Measurements from ENCODE around the gene TGFB2. TPM values are rescaled to one million over a fixed set of nuclear protein-coding genes. Genes with fewer than 3 reads are reported as not detected.

Gene TGFB2
- total RNA-seq, 1 donor = 13.4 TPM

GRCh38 chr1:218347336-218347722 is 2.2 kb downstream of the TGFB2 start:
- Histone ChIP-seq H3K4me3 (ENCODE audit: insufficient read depth, low read length) (peak overlapping the region; percentile 87), H3K79me2 (ENCODE audit: insufficient read depth, low read length) (peaks cover 40% of the 10 kb centered on the region), H4K20me1 (ENCODE audit: insufficient read depth, low read length) (no peaks in the 10 kb centered on the region), H3K27ac (ENCODE audit: low read depth, low read length) (peak overlapping the region; percentile 93), H2AFZ (ENCODE audit: low read length) (peak overlapping the region; percentile 59), H3K4me2 (ENCODE audit: insufficient read depth, low read length) (peak overlapping the region; percentile 96), H3K4me1 (ENCODE audit: insufficient read depth, low read length) (peaks cover 22% of the 10 kb centered on the region), H3K9me3 (ENCODE audit: low read depth, low read length) (no peaks in the 10 kb centered on the region), H3K27me3 (ENCODE audit: insufficient read depth, low read length) (no peaks in the 10 kb centered on the region), H3K36me3 (ENCODE audit: insufficient read depth, low read length) (peaks cover 3% of the 10 kb centered on the region)
- TF ChIP-seq CTCF (IDR thresholded peaks at IDR 0.05; ENCODE audit: extremely low read depth, low read depth, low read length) = peak; percentile 17
- no peak for DNase-seq (ENCODE audit: insufficient read length, low spot score, missing footprints)

GRCh38 chr1:218347723-218348627 is 2.8 kb downstream of the TGFB2 start:
- no peaks in the 10 kb centered on the region for H3K27me3 ChIP-seq (ENCODE audit: insufficient read depth, low read length)
- peak overlapping the region; percentile 93 for H3K27ac ChIP-seq (ENCODE audit: low read depth, low read length)

DNA sequence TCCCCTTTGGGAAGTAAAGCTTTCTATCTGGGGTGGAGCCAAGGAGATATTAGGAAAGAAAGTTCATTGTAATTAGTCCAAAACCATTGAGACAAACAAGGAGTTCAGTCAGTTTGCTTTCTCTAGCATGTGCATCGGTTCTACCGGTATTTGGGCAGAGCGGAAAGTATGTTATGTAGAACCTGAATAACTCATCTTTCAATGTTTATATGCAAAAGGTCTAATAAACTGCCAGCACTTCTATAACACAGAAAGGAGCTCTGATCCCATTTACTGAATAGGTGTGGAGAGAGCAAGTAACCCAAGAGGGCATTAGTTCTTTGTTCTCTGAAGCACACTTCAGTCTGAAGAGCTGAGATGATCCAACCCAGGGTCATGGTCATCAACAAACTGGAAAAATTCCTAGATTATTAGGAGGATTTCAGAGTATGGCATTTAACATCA is 3.5 kb downstream of the TGFB2 start:
- Histone ChIP-seq H4K20me1 (ENCODE audit: insufficient read depth, low read length) (peaks cover 5% of the 10 kb centered on the region), H3K4me2 (ENCODE audit: insufficient read depth, low read length) (peak overlapping the region; percentile 96), H3K27ac (ENCODE audit: low read depth, low read length) (peak overlapping the region; percentile 93), H3K27me3 (ENCODE audit: insufficient read depth, low read length) (no peaks in the 10 kb centered on the region), H3K9me3 (ENCODE audit: low read depth, low read length) (no peaks in the 10 kb centered on the region), H2AFZ (ENCODE audit: low read length) (no peak overlapping the region), H3K4me3 (ENCODE audit: insufficient read depth, low read length) (peak overlapping the region; percentile 87), H3K79me2 (ENCODE audit: insufficient read depth, low read length) (peaks cover 53% of the 10 kb centered on the region), H3K36me3 (ENCODE audit: insufficient read depth, low read length) (peaks cover 10% of the 10 kb centered on the region), H3K4me1 (ENCODE audit: insufficient read depth, low read length) (peaks cover 22% of the 10 kb centered on the region)
- no peak for TF ChIP-seq CTCF (IDR thresholded peaks at IDR 0.05; ENCODE audit: extremely low read depth, low read depth, low read length)
- DNase-seq (ENCODE audit: insufficient read length, low spot score, missing footprints) = no peak

More at GRCh38 chr1:218347723-218348627, 2.8 kb downstream of the TGFB2 start:
- Histone ChIP-seq H3K4me2 (ENCODE audit: insufficient read depth, low read length) (peak overlapping the region; percentile 96), H3K4me1 (ENCODE audit: insufficient read depth, low read length) (peaks cover 22% of the 10 kb centered on the region), H2AFZ (ENCODE audit: low read length) (peak overlapping the region; percentile 59), H3K36me3 (ENCODE audit: insufficient read depth, low read length) (peaks cover 9% of the 10 kb centered on the region), H3K79me2 (ENCODE audit: insufficient read depth, low read length) (peaks cover 46% of the 10 kb centered on the region), H3K9me3 (ENCODE audit: low read depth, low read length) (no peaks in the 10 kb centered on the region), H4K20me1 (ENCODE audit: insufficient read depth, low read length) (peaks cover 5% of the 10 kb centered on the region), H3K4me3 (ENCODE audit: insufficient read depth, low read length) (peak overlapping the region; percentile 87)
- no peak for DNase-seq (ENCODE audit: insufficient read length, low spot score, missing footprints)
- TF ChIP-seq CTCF (IDR thresholded peaks at IDR 0.05; ENCODE audit: extremely low read depth, low read depth, low read length) = no peak

DNA sequence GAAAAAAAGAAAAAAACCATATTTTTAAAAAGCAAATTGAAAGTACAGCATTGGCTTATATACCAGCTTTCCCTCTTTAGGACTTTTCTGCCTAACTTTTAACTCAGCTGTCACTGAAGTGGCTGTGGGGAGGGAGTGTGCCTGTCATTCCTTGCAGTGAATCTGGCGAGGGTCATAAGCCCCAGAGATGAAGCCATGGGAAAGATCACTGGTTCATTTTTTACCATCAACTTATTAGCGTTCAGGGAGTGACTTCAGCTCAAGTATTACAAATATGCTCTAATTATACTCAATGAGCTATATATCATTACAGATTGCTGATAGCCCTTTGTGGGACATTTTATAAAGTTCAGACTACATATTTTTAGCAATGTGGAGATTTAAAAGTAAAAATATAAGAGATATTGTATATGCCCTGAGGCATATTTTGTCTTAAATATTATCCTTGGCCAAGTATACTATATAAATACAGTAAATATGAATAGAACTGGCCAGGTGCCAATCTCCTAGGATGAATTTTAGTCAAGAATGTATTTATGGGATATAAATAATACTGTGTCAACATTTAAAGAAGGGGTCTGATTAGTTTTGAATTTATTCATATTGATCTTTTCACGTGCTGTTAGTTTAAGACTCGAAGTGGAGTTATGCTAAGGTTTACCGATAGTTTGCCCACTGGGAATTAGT is 4.4 kb downstream of the TGFB2 start:
- peak overlapping the region; percentile 96 for H3K4me2 ChIP-seq (ENCODE audit: insufficient read depth, low read length)

More for the DNA sequence above, 4.4 kb downstream of the TGFB2 start:
- Histone ChIP-seq H4K20me1 (ENCODE audit: insufficient read depth, low read length) (peaks cover 5% of the 10 kb centered on the region), H3K4me3 (ENCODE audit: insufficient read depth, low read length) (peak overlapping the region; percentile 87), H3K9me3 (ENCODE audit: low read depth, low read length) (no peaks in the 10 kb centered on the region), H3K27me3 (ENCODE audit: insufficient read depth, low read length) (no peaks in the 10 kb centered on the region), H3K27ac (ENCODE audit: low read depth, low read length) (peak overlapping the region; percentile 93), H3K79me2 (ENCODE audit: insufficient read depth, low read length) (peaks cover 61% of the 10 kb centered on the region), H3K36me3 (ENCODE audit: insufficient read depth, low read length) (peaks cover 10% of the 10 kb centered on the region), H2AFZ (ENCODE audit: low read length) (no peak overlapping the region), H3K4me1 (ENCODE audit: insufficient read depth, low read length) (peaks cover 22% of the 10 kb centered on the region)
- no peak for DNase-seq (ENCODE audit: insufficient read length, low spot score, missing footprints)
- no peak for TF ChIP-seq CTCF (IDR thresholded peaks at IDR 0.05; ENCODE audit: extremely low read depth, low read depth, low read length)
